ENCODE data around the gene CUZD1.
"Not testable (repeated sequence)": the region's sequence is repeated elsewhere in the genome, so short reads cannot be mapped to it uniquely, and the experiment has no call there.

CUZD1 gene, protein sequence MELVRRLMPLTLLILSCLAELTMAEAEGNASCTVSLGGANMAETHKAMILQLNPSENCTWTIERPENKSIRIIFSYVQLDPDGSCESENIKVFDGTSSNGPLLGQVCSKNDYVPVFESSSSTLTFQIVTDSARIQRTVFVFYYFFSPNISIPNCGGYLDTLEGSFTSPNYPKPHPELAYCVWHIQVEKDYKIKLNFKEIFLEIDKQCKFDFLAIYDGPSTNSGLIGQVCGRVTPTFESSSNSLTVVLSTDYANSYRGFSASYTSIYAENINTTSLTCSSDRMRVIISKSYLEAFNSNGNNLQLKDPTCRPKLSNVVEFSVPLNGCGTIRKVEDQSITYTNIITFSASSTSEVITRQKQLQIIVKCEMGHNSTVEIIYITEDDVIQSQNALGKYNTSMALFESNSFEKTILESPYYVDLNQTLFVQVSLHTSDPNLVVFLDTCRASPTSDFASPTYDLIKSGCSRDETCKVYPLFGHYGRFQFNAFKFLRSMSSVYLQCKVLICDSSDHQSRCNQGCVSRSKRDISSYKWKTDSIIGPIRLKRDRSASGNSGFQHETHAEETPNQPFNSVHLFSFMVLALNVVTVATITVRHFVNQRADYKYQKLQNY

DNA sequence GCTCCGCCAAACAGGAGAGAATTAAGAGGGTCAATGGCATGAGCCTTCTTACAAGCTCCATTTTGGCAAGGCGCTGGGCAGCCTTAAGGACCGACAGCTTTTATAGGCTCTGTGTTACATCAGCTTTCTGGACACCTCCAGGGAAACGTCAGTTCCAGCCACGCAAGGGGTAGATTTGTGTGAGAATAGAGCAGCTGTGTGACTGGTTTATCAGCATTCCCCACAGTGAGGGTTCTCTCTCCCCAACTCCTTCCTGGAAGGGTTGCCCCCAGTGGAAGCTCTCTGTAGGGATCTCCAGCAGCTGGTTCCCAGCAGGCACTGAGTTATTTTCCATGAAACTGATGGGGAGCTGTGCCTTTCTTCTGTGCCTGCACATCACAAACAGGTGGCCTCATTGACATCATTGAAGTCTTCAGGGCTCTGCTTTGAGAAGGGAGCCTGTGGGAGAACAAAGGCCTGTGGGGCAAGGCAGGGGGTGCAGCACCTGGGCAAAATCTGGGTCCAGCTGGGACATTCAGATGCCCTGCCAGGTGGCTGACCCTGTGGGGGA lies at the start of gene CUZD1:
Gene CUZD1 (minus strand): TSS at position 75 of the 550 bp plus-strand sequence. CDS start 14 bp downstream, at position 61.
- no peak for DNase-seq

GRCh38 chr10:122894261-122894944 lies 48.7 kb upstream of the CUZD1 start:
- DNase-seq: no peak

- DNase-seq: no peak
These were observed 38.5 kb upstream of the CUZD1 start for GRCh38 chr10:122884166-122884565.

DNA sequence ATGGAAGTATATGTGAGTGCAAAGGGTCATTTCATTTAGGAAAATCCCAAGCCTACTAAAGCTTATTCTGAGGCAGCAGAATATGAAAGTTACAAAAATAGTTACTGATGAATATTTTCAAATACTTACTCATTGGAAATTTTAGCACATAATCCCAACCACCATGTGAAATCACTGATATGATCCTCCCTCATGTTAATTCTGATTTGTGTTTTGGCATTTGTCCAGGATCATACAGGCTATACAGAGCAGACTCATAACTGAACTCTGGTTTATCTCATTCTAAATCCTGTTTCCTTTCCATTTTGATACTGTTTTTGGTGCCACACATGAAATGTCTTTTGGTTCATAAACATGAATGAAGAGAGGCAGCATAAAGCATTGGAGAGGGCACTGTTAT lies 37.1 kb upstream of the CUZD1 start:
- peak; percentile 69 for DNase-seq

GRCh38 chr10:122879339-122880273 lies 33.9 kb upstream of the CUZD1 start, which contains the start of gene FAM24B:
FAM24B (minus strand) TSS chr10:122879581; CDS start chr10:122850515, 29,066 bp downstream.
- DNase-seq: peak; percentile 98

GRCh38 chr10:122878799-122879338 lies 33.2 kb upstream of the CUZD1 start:
- DNase-seq: peak; percentile 31

DNA sequence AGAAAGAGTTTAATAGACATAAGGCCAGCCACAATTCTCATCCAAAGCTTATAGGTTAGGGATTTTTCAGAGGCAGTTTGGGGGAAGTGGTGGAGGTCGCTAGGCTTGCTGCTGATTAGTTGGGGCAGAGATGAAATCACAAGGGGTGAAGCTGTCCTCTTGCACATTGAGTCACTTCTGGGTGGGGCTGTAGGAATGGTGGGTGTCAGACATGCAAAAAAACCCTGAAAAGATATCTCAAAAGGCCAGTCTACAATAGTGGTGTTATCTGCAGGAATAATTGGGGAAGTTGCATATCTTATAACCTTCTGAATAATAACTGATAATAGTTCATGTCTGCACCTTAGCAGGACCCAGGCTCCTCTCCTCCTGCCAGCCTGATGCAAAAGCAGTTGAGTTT lies 31.6 kb upstream of the CUZD1 start:
- peak; percentile 93 for DNase-seq

- no peak for DNase-seq
These were observed 30.8 kb upstream of the CUZD1 start for GRCh38 chr10:122876467-122876855.

DNA sequence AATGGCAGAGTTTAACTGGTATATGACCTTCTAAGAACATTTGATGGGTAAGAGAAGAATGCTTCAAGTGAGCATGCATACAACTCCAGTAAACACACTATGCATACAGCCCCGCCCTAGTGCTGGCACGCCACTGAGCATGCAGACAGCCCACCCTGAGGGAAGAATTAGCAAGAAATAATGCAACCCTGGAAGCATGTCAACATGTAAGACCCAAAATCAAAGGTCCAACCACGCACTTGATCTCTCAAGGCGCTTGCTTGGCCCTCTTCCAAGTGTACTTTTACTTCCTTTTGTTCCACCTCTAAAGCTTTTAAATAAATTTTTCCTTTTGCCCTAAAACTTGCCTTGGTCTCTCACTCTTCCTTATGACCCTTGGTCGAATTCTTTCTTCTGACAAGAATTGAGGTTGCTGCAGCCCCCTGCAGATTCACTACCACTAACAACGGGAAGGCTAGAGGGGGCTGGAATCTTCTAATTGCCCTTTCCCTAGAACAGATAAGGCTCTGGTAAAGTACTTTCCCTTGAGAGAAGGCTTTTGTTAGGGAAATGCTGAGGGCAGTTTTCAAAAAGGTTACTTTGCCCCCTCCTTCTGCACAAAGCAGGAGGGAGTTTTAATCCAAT lies 30.3 kb upstream of the CUZD1 start:
- peak; percentile 27 for DNase-seq

DNA sequence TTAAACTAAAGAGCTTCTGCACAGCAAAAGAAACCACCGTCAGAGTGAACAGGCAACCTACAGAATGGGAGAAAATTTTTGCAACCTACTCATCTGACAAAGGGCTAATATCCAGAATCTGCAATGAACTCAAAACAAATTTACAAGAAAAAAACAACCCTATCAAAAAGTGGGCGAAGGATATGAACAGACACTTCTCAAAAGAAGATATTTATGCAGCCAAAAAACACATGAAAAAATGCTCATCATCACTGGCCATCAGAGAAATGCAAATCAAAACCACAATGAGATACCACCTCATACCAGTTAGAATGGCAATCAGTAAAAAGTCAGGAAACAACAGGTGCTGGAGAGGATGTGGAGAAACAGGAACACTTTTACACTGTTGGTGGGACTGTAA lies 26.3 kb upstream of the CUZD1 start:
- DNase-seq: not testable (repeated sequence)

- not testable (repeated sequence) for DNase-seq
These were observed 23.1 kb upstream of the CUZD1 start for GRCh38 chr10:122868768-122869167.

DNA sequence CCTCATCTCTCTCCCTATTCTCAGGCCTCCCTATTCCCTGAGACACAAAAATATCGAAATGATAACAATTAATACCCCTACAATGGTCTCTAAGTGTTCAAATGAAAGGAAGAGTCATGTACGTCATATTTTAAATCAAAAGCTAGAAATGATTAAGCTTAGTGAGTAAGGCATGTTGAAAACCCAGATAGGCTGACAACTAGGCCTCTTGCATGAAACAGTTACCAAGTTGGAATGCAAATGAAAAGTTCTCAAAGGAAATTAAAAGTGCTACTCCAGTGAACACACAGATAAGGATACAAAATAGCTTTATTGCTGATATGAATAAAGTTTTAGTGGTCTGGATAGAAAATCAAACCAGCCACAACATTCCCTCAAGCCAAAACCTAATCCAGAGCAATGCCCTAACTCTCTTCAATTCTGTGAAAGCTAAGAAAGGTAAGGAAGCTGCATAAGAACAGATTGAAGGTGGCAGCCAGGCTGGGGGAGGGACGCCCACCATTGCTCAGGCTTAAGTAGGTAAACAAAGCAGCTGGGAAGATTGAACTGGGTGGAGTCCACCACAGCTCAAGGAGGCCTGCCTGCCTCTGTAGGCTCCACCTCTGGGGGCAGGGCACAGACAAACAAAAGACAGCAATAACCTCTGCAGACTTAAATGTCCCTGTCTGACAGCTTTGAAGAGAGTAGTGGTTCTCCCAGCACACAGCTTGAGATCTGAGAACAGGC lies 21.3 kb upstream of the CUZD1 start:
- DNase-seq: not testable (repeated sequence)

GRCh38 chr10:122864901-122865300 lies 19.2 kb upstream of the CUZD1 start:
- DNase-seq: no peak

- DNase-seq: no peak
These were observed 18.5 kb upstream of the CUZD1 start for GRCh38 chr10:122864194-122864592.

GRCh38 chr10:122863216-122864193 lies 17.8 kb upstream of the CUZD1 start:
- no peak for DNase-seq

- DNase-seq: peak; percentile 35
These were observed 16.1 kb upstream of the CUZD1 start for GRCh38 chr10:122861711-122862161.

DNA sequence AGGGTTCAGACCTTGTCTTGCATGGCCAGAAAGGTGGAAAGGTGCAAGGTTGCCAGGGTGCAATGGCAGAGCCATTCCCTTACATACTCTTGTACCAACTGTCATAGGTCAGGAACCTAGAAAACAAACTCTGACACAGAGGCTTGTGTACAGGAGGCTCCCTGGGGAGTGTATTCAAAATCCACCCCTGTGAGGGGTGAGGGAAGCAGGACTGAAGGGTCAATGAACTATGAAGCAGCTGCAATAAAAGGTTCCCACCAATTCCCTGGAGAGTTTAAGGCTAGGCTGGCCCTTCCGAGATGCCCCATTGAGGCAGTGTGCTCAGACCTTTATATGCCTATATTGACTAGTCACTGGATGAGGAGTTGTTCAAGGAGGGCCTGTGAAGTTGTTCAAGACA lies 13.9 kb upstream of the CUZD1 start:
- DNase-seq: no peak

DNA sequence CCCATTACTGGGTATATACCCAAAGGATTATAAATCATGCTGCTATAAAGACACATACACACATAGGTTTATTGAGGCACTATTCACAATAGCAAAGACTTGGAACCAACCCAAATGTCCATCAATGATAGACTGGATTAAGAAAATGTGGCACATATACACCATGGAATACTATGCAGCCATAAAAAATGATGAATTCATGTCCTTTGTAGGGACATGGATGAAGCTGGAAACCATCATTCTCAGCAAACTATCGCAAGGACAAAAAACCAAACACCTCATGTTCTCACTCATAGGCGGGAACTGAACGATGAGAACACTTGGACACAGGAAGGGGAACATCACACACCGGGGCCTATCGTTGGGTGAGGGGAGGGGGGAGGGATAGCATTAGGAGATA lies 12.4 kb upstream of the CUZD1 start:
- DNase-seq: not testable (repeated sequence)

GRCh38 chr10:122856902-122857301 lies 11.2 kb upstream of the CUZD1 start:
- no peak for DNase-seq

All from hematopoietic multipotent progenitor cell treated with erythropoietin and hydrocortisone succinate and interleukin-3 and kit ligand, for 8 days (in vitro differentiated cells).